ENCODE measurements around the gene OR52K1.
"Not testable (repeated sequence)": the region's sequence is repeated elsewhere in the genome, so short reads cannot be mapped to it uniquely, and the experiment has no call there.

The OR52K1 gene

GRCh38 chr11:4482445-4482844 lies at the start of gene OR52K1:
OR52K1 (plus strand) TSS chr11:4482646; CDS start chr11:4488901, 6,255 bp downstream.
- no peak for DNase-seq

GRCh38 chr11:4433856-4434255 lies 48.6 kb upstream of the OR52K1 start:
- no peak for DNase-seq

GRCh38 chr11:4436411-4436810 lies 46.0 kb upstream of the OR52K1 start:
- DNase-seq, result no peak

GRCh38 chr11:4441515-4441914 lies 40.9 kb upstream of the OR52K1 start:
- DNase-seq, result no peak

GRCh38 chr11:4443232-4443891 lies 39.1 kb upstream of the OR52K1 start:
- no peak for DNase-seq

- no peak for DNase-seq
These were observed 33.5 kb upstream of the OR52K1 start, which contains the start of gene OR52K2 for GRCh38 chr11:4448995-4449394. OR52K2 (plus strand) TSS chr11:4449295; CDS start chr11:4449340, 45 bp downstream.

GRCh38 chr11:4453118-4453517 lies 29.3 kb upstream of the OR52K1 start:
- DNase-seq, result no peak

- DNase-seq, result no peak
These were observed 28.4 kb upstream of the OR52K1 start for GRCh38 chr11:4454021-4454420.

- peak; percentile 68 for DNase-seq
These were observed 27.0 kb upstream of the OR52K1 start for GRCh38 chr11:4455419-4455818.

GRCh38 chr11:4459500-4459899 lies 22.9 kb upstream of the OR52K1 start:
- DNase-seq, result peak; percentile 38

GRCh38 chr11:4460151-4460550 lies 22.3 kb upstream of the OR52K1 start:
- DNase-seq, result no peak

- no peak for DNase-seq
These were observed 18.0 kb upstream of the OR52K1 start for GRCh38 chr11:4464216-4465159.

GRCh38 chr11:4465407-4465806 lies 17.0 kb upstream of the OR52K1 start:
- no peak for DNase-seq

- no peak for DNase-seq
These were observed 16.1 kb upstream of the OR52K1 start for GRCh38 chr11:4466131-4466870.

- no peak for DNase-seq
These were observed 15.5 kb upstream of the OR52K1 start for GRCh38 chr11:4466871-4467442.

- no peak for DNase-seq
These were observed 14.4 kb upstream of the OR52K1 start for GRCh38 chr11:4467811-4468606.

GRCh38 chr11:4479644-4480043 lies 2.8 kb upstream of the OR52K1 start:
- no peak for DNase-seq

- DNase-seq, result no peak
These were observed 1.7 kb upstream of the OR52K1 start for GRCh38 chr11:4480577-4481239.

GRCh38 chr11:4481240-4481582 lies 1.2 kb upstream of the OR52K1 start:
- DNase-seq, result no peak

- DNase-seq, result no peak
These were observed 1.9 kb downstream of the OR52K1 start for GRCh38 chr11:4484310-4484709.

- DNase-seq, result not testable (repeated sequence)
These were observed 9.0 kb downstream of the OR52K1 start for GRCh38 chr11:4491405-4491804.

Data from CD4-positive, alpha-beta T cell treated with Interleukin-15 for 1 hour (primary cell).